Esophagus squamous epithelium (tissue), 5 donors: ENCODE measurements around the gene WIPF3. TPM values are rescaled to one million over a fixed set of nuclear protein-coding genes. Genes with fewer than 3 reads are reported as not detected.

Experiments
- DNase-seq: peaks from one replicate; lab custom pipeline; 2025; lab: John Stamatoyannopoulos, UW
- H3K27ac ChIP-seq, 4 donors: fragments of 200-600 bp; sonication (generic); one replicate each; pipeline ENCODE4 v1.5.1; 2016 to 2019; ENCODE audit warnings: mild to moderate bottlenecking in 1 of 4
- H3K27me3 ChIP-seq, 4 donors: fragments of 200-600 bp; sonication (generic); 1 replicate in 3 of 4; 2 replicates in 1 of 4; pipeline versions ENCODE4 v1.5.1 to v1.6.0; 2017 to 2021; ENCODE audit warnings: antibody characterized with exemption in 1 of 4
- H3K36me3 ChIP-seq, 3 donors: fragments of 200-600 bp; sonication (generic); one replicate each; pipeline ENCODE4 v1.5.1; 2016 to 2019
- H3K4me1 ChIP-seq, 3 donors: fragments of 200-600 bp; sonication (generic); one replicate each; pipeline ENCODE4 v1.5.1; 2017 to 2019
- H3K4me3 ChIP-seq, 4 donors: fragments of 200-600 bp; sonication (generic); 1 replicate in 3 of 4; 2 replicates in 1 of 4; pipeline ENCODE4 v1.5.1; 2016 to 2019; ENCODE audit warnings: mild to moderate bottlenecking in 2 of 4, moderate library complexity in 1 of 4
- H3K9me3 ChIP-seq, 3 donors: fragments of 200-600 bp; sonication (generic); one replicate each; pipeline ENCODE4 v1.5.1; 2016 to 2019
- POLR2A ChIP-seq, 4 donors: fragments of 450-650 bp; IDR thresholded peaks; one replicate each; pipeline ENCODE4 v1.6.1; 2017; ENCODE audit warnings: antibody characterized with exemption in 4 of 4, mild to moderate bottlenecking in 4 of 4, moderate library complexity in 3 of 4
- WGBS, 2 donors: methylation state at CpG; one replicate each; pipeline ENCODE4 v1.1.5; 2018; 5-methylcytosine and 5-hydroxymethylcytosine counted together
- intact Hi-C: fragments of 100-400 bp; cut with DNase I; formaldehyde crosslinking; loops from one replicate; pipeline ENCODE4 v1.15.0; 2022
- total RNA-seq, 4 donors: library from RNA; depleted of rRNA; stranded (reverse); fragments of >200 nt; gene quantifications; one replicate each; pipeline ENCODE4 v1.1.0, GENCODE V29; 2016
- TF ChIP-seq, protein P1 (sequence below), 6 experiments: fragments of 450-650 bp in 4 of 6; fragments of 200-600 bp in 2 of 6; sonication (generic) in 2 of 6; IDR thresholded peaks; one replicate each; pipeline ENCODE4 v1.5.1; 2016 to 2019; ENCODE audit warnings: antibody characterized with exemption in 6 of 6, mild to moderate bottlenecking in 4 of 6, moderate library complexity in 4 of 6
- donor health status: DM: yes; HTN: yes; CAD: no.

WIPF3 gene
- total RNA-seq, 4 donors from 2014 or later: 0.18 to 1.1 (median 0.61) TPM; not detected in 1

DNA sequence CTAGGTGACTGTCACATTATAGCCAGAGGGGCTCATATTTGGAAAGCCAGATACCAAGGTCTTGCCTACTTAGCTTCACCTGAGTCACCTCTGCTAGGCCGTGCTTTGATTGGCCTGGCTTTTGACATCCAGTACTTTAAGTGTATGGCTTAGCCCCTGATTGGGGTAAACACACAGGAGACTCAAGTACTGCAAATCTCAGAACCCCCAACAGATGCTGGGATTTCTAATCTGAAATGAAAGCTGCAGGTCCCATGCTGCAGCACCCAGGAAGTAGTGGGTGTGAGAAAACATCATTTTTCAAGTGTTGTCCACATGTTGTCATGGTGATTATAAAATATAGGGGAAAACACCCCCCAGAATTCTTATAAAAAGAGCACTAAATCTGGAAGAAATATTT is 76.2 kb downstream of the WIPF3 start:
- H3K36me3 ChIP-seq: no peaks in the 10 kb centered on the region
- TF ChIP-seq POLR2A (IDR thresholded peaks at IDR 0.05): no peak
- TF ChIP-seq, protein P1, sequence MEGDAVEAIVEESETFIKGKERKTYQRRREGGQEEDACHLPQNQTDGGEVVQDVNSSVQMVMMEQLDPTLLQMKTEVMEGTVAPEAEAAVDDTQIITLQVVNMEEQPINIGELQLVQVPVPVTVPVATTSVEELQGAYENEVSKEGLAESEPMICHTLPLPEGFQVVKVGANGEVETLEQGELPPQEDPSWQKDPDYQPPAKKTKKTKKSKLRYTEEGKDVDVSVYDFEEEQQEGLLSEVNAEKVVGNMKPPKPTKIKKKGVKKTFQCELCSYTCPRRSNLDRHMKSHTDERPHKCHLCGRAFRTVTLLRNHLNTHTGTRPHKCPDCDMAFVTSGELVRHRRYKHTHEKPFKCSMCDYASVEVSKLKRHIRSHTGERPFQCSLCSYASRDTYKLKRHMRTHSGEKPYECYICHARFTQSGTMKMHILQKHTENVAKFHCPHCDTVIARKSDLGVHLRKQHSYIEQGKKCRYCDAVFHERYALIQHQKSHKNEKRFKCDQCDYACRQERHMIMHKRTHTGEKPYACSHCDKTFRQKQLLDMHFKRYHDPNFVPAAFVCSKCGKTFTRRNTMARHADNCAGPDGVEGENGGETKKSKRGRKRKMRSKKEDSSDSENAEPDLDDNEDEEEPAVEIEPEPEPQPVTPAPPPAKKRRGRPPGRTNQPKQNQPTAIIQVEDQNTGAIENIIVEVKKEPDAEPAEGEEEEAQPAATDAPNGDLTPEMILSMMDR (IDR thresholded peaks at IDR 0.05): no peak
- H3K4me1 ChIP-seq: peaks cover 3 to 22% (median 6%) of the 10 kb centered on the region in 3 donors
- no peaks in the 10 kb centered on the region for H3K9me3 ChIP-seq
- intact Hi-C loops: no loop called here
- no peak overlapping the region for H3K27ac ChIP-seq
- H3K27me3 ChIP-seq: peaks cover 0 to 14% (median 0%) of the 10 kb centered on the region in 4 donors
- no peak for DNase-seq
- WGBS, 2 donors: 78% methylated on average over 1 of the region's 1 CpG; no CpG with 5 or more reads in 1 of the 2 donors
- H3K4me3 ChIP-seq: no peak overlapping the region

DNA sequence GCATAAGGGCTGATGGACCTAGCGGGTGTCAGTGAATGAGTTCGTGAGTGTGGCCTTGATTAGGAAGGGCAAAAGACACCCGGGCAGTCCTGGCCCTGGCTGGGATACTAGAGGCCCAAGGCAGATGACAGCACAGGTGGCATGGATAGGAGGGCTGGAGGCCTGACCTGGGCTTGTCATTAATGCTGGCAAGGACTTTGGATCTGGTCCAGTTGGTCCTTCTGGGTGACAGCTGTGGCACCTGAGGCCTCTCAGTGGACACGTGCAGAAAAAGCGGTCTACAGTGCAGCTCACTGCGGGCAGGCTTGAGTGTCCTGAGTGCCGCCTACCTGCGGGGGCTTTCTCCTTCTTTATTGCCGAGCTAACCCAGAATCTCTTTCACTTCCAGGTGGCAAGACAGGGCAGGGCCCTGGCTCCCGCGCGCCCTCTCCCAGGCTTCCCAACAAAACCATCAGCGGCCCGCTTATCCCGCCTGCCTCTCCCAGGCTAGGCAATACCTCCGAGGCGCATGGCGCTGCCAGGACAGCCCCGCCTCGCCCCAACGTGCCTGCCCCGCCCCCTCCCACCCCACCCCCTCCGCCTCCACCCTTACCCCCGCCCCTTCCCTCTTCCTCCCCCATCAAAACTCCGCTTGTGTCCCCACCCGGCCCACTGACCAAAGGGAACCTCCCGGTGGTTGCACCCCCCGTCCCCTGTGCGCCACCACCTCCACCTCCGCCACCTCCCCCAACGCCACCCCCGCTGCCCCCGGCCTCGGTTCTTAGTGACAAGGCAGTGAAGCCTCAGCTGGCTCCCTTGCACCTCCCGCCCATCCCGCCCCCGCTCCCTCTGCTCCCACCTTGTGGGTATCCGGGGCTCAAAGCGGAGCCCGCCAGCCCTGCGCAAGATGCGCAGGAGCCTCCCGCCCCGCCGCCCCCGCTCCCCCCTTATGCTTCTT is 77.4 kb downstream of the WIPF3 start:
- Histone ChIP-seq H3K36me3 (no peaks in the 10 kb centered on the region), H3K27ac (peak overlapping the region in 2 of 4 donors; percentile 32 to 43), H3K4me3 (peak overlapping the region; percentile 35 to 62 (median 48)), H3K27me3 (peaks cover 0 to 14% (median 0%) of the 10 kb centered on the region in 4 donors), H3K9me3 (no peaks in the 10 kb centered on the region), H3K4me1 (peaks cover 3 to 22% (median 6%) of the 10 kb centered on the region in 3 donors)
- TF ChIP-seq, protein P1 (IDR thresholded peaks at IDR 0.05): no peak
- no peak for TF ChIP-seq POLR2A (IDR thresholded peaks at IDR 0.05)
- intact Hi-C loops: no loop called here
- WGBS, 2 donors: 13 to 28% methylated on average over 11 to 14 of the region's 46 CpGs
- DNase-seq: no peak

DNA sequence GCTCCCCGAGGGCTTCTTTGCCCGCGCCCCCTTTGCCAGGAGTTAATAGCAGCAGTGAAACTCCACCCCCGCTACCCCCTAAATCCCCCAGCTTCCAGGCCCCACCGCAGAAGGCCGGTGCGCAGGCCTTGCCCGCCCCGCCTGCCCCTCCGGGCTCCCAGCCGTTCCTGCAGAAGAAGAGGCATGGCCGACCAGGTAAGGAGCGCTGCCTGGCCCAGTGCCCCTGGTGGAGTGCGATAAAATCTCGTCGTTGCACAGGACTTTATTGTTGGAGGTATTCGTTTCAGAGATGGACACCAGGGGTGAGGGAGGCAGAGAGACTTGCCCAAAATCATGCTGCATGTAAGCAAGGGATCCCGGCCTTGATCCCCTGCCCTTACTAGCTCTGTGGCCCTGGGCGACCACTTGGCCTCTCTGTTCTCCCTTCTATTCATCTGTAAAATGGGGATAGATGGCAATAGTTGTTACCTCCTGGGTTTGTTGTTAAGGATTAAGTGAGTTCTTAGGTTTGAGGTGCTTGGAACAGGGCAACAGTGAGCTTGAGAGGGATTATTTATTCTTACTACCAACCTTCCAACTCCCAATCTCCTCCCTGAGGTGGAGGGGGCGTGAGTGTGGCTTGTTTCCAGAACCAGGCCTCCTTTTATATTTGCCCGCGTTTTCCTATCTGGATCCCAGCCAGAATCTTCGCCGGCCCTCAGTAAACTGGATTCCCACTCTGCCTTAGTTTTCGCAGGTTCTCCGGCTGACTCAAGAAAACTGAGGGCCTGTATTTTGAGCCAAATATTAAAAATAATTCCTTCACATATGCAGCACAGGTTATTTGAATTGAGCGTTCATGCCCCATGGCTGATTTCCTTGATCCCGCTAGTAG is 78.3 kb downstream of the WIPF3 start:
- intact Hi-C loops: no loop called here
- Histone ChIP-seq H3K4me3 (peak overlapping the region; percentile 35 to 62 (median 48)), H3K36me3 (peaks cover 0 to 4% (median 0%) of the 10 kb centered on the region in 3 donors), H3K27ac (peak overlapping the region in 2 of 4 donors; percentile 32 to 43), H3K9me3 (no peaks in the 10 kb centered on the region), H3K4me1 (peaks cover 3 to 22% (median 6%) of the 10 kb centered on the region in 3 donors), H3K27me3 (peaks cover 0 to 14% (median 0%) of the 10 kb centered on the region in 4 donors)
- DNase-seq: no peak
- TF ChIP-seq POLR2A (IDR thresholded peaks at IDR 0.05): no peak
- TF ChIP-seq, protein P1 (IDR thresholded peaks at IDR 0.05): peak in 1 of 6 experiments; percentile 34
- WGBS, 2 donors: 43 to 51% methylated on average over 12 to 14 of the region's 28 CpGs

DNA sequence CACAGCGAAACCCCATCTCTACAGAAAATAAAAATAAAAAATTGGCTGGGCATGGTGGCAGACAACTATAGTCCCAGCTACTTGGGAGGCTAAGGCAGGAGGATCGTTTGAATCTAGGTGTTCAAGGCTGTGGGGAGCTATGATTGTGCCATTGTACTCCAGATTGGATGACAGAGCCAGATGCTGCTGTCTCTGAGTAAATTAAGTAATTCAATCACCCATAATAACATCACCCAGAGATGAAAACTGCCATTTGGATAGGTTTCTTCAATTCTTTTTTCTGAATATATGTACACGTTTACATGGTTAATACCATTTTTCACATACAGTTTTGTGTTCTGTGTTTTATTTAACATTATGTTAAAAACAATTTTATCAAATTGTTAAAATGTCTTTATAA is 79.3 kb downstream of the WIPF3 start:
- no peak for TF ChIP-seq POLR2A (IDR thresholded peaks at IDR 0.05)
- Histone ChIP-seq H3K9me3 (no peaks in the 10 kb centered on the region), H3K27ac (no peak overlapping the region), H3K4me3 (no peak overlapping the region), H3K4me1 (peaks cover 3 to 22% (median 6%) of the 10 kb centered on the region in 3 donors), H3K27me3 (peaks cover 0 to 14% (median 0%) of the 10 kb centered on the region in 4 donors), H3K36me3 (peaks cover 0 to 6% (median 0%) of the 10 kb centered on the region in 3 donors)
- WGBS, 2 donors: 80 to 87% methylated on average over 3 of the region's 3 CpGs
- DNase-seq: no peak
- intact Hi-C loops: no loop called here

DNA sequence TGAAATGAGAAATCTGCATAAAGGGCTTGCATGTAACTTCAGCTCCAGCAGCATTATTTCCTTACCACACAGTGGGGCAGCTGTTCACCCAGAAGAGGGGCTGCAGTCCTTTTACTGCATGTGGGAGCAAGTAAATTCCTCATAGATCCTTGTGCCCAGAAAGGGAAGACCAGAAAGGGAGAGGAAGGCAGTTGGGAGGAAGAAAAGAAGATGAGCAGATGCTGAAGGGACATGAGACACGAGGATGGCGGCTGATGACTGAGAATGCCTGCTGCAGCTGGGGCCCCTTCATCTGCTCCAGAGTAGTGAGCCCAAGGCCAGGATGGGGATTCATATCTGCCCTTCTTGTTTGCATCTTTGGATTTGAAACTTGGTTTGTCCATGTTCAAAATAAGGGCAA is 80.5 kb downstream of the WIPF3 start:
- peaks cover 0 to 6% (median 0%) of the 10 kb centered on the region in 3 donors for H3K36me3 ChIP-seq
- H3K4me1 ChIP-seq: peaks cover 3 to 22% (median 6%) of the 10 kb centered on the region in 3 donors
- H3K4me3 ChIP-seq: no peak overlapping the region
- no peak for TF ChIP-seq POLR2A (IDR thresholded peaks at IDR 0.05)
- TF ChIP-seq, protein P1 (IDR thresholded peaks at IDR 0.05): no peak
- no peaks in the 10 kb centered on the region for H3K9me3 ChIP-seq
- no peak overlapping the region for H3K27ac ChIP-seq
- peaks cover 0 to 14% (median 0%) of the 10 kb centered on the region in 4 donors for H3K27me3 ChIP-seq
- intact Hi-C loops: no loop called here
- DNase-seq: no peak
- 96 to 98% methylated on average over 2 of the region's 2 CpGs for WGBS, 2 donors
